GM23338 (cell line): Measurements from ENCODE around the gene DMRT1. TPM values are rescaled to one million over a fixed set of nuclear protein-coding genes. Genes with fewer than 3 reads are reported as not detected.
A peak's percentile ranks its signal among the peaks of the same experiment; 100 is the strongest.

Experiments
- ATAC-seq: fragments of 200-7000 bp; cut with Tn5 transposase; 3 replicates; pipeline ENCODE4 v1.9.1; 2020
- DNase-seq: peaks from one replicate; pipeline ENCODE4 v3.0.0-alpha.2; 2015; ENCODE audit warnings: low spot score
- H2AFZ ChIP-seq: fragments of 200-600 bp; sonication (generic); 2 replicates; pipeline ENCODE4 v1.8.0; 2016; ENCODE audit warnings: antibody characterized with exemption, mild to moderate bottlenecking, moderate library complexity
- H3F3A ChIP-seq: fragments of 200-600 bp; sonication (generic); replicated peaks from 2 replicates; pipeline ENCODE4 v1.8.0; 2017; ENCODE audit warnings: antibody characterized with exemption, mixed run types, low read depth
- H3K27ac ChIP-seq: fragments of 200-600 bp; sonication (generic); 2 replicates; pipeline ENCODE4 v1.6.1; 2016; ENCODE audit warnings: low read depth
- H3K27me3 ChIP-seq: fragments of 200-600 bp; sonication (generic); 2 replicates; pipeline ENCODE4 v1.8.0; 2016; ENCODE audit warnings: mild to moderate bottlenecking, mixed run types, moderate library complexity; ENCODE audit not compliant: insufficient read depth
- H3K36me3 ChIP-seq: fragments of 200-600 bp; sonication (generic); 2 replicates; pipeline ENCODE4 v1.8.0; 2016; ENCODE audit warnings: mild to moderate bottlenecking; ENCODE audit not compliant: insufficient read depth
- H3K4me1 ChIP-seq: fragments of 200-600 bp; sonication (generic); 2 replicates; pipeline ENCODE4 v1.8.0; 2016; ENCODE audit warnings: mild to moderate bottlenecking, moderate library complexity; ENCODE audit not compliant: insufficient read depth
- H3K4me2 ChIP-seq: fragments of 200-600 bp; sonication (generic); 2 replicates; pipeline ENCODE4 v1.7.1; 2017; ENCODE audit warnings: mixed run types
- H3K4me3 ChIP-seq: fragments of 200-600 bp; sonication (generic); 2 replicates; pipeline ENCODE4 v1.6.1; 2016; ENCODE audit warnings: mixed run types
- H3K79me2 ChIP-seq: fragments of 200-600 bp; sonication (generic); replicated peaks from 2 replicates; pipeline ENCODE4 v1.8.0; 2017; ENCODE audit warnings: mild to moderate bottlenecking; ENCODE audit not compliant: insufficient read depth
- H3K9me2 ChIP-seq: fragments of 200-600 bp; sonication (generic); 2 replicates; pipeline ENCODE4 v1.8.0; 2017; ENCODE audit not compliant: insufficient read depth
- H4K20me1 ChIP-seq: fragments of 200-600 bp; sonication (generic); replicated peaks from 2 replicates; pipeline ENCODE4 v1.8.0; 2017; ENCODE audit warnings: mild to moderate bottlenecking; ENCODE audit not compliant: insufficient read depth
- H3K27ac Mint-ChIP-seq: 2 replicates; pipeline ENCODE4 v1.8.0; 2020; ENCODE audit warnings: inconsistent platforms, mild to moderate bottlenecking, moderate library complexity, mixed read lengths
- H3K27me3 Mint-ChIP-seq: 3 replicates; pipeline ENCODE4 v1.8.0; 2022; ENCODE audit warnings: low read depth, mild to moderate bottlenecking, moderate library complexity, mixed read lengths, inconsistent platforms; ENCODE audit not compliant: insufficient read depth, poor library complexity
- H3K36me3 Mint-ChIP-seq: 3 replicates; pipeline ENCODE4 v1.8.0; 2021; ENCODE audit warnings: low read depth, mild to moderate bottlenecking, inconsistent platforms, moderate library complexity, mixed read lengths
- H3K4me1 Mint-ChIP-seq: 3 replicates; pipeline ENCODE4 v1.8.0; 2020; ENCODE audit warnings: mild to moderate bottlenecking, inconsistent platforms, mixed read lengths
- H3K4me3 Mint-ChIP-seq: 3 replicates; pipeline ENCODE4 v1.8.0; 2021; ENCODE audit warnings: moderate library complexity, mild to moderate bottlenecking, inconsistent platforms, mixed read lengths
- H3K9me3 Mint-ChIP-seq: 3 replicates; pipeline ENCODE4 v1.8.0; 2020; ENCODE audit warnings: moderate library complexity, mild to moderate bottlenecking, inconsistent platforms, mixed read lengths
- CREB1 ChIP-seq: fragments of 250-450 bp; sonication (Bioruptor Pico); IDR thresholded peaks from 2 replicates; pipeline ENCODE4 v1.5.0; 2020; ENCODE audit warnings: low read depth, mild to moderate bottlenecking, moderate library complexity
- EZH2 ChIP-seq: fragments of 200-600 bp; sonication (generic); IDR thresholded peaks from one replicate; pipeline ENCODE4 v1.8.0; 2017; ENCODE audit warnings: antibody characterized with exemption, mild to moderate bottlenecking, low read depth; ENCODE audit not compliant: unreplicated experiment
- EZH2phosphoT487 ChIP-seq: fragments of 200-600 bp; sonication (generic); IDR thresholded peaks from one replicate; pipeline ENCODE4 v1.8.1; 2018; ENCODE audit warnings: antibody characterized with exemption; ENCODE audit not compliant: unreplicated experiment
- JUNB ChIP-seq: IDR thresholded peaks from one replicate; pipeline ENCODE4 v1.6.1; 2016; ENCODE audit warnings: antibody characterized with exemption; ENCODE audit not compliant: unreplicated experiment
- NANOG ChIP-seq: IDR thresholded peaks from 2 replicates; pipeline ENCODE4 v1.6.1; 2016; ENCODE audit warnings: antibody characterized with exemption, borderline replicate concordance
- POLR2AphosphoS5 ChIP-seq: IDR thresholded peaks from 2 replicates; pipeline ENCODE4 v1.6.1; 2016; ENCODE audit warnings: antibody characterized with exemption, low read depth
- STAT1 ChIP-seq: IDR thresholded peaks from one replicate; pipeline ENCODE4 v1.6.1; 2016; ENCODE audit warnings: antibody characterized with exemption; ENCODE audit not compliant: unreplicated experiment
- ZNF114 ChIP-seq: fragments of 250-450 bp; sonication (Bioruptor Pico); IDR thresholded peaks from 2 replicates; pipeline ENCODE4 v1.5.0; 2020; ENCODE audit warnings: mild to moderate bottlenecking, moderate library complexity
- ZNF331 ChIP-seq: fragments of 250-450 bp; sonication (Bioruptor Pico); IDR thresholded peaks from 2 replicates; pipeline ENCODE4 v1.5.0; 2020; ENCODE audit warnings: low read depth, mild to moderate bottlenecking, moderate library complexity
- polyA plus RNA-seq: library from polyadenylated mRNA; unstranded; fragments of >200 nt; fragmentation: Nextera tagmentation; extraction: Ambion mirVana; gene quantifications from 2 replicates; pipeline ENCODE4 v1.2.1, GENCODE V29; 2016
- total RNA-seq: library from RNA; depleted of rRNA; stranded (reverse); fragments of >200 nt; shearing (Covaris generic); gene quantifications from 2 replicates; pipeline ENCODE4 v1.2.3, GENCODE V29; 2014
- TF ChIP-seq, protein P1 (sequence below): IDR thresholded peaks from 2 replicates; pipeline ENCODE4 v1.6.1; 2016; ENCODE audit warnings: antibody characterized with exemption
- TF ChIP-seq, protein P2 (sequence below), 2 experiments: fragments of 200-600 bp in 1 of 2; sonication (generic) in 1 of 2; conservative IDR thresholded peaks; 2 replicates each; pipeline versions ENCODE4 v1.5.1 to v1.6.1; 2016 to 2017; ENCODE audit warnings: antibody characterized with exemption in 2 of 2, low read depth in 2 of 2, mild to moderate bottlenecking in 2 of 2, moderate library complexity in 1 of 2
- TF ChIP-seq, protein P3 (sequence below): IDR thresholded peaks from one replicate; pipeline ENCODE4 v1.6.1; 2018; ENCODE audit warnings: antibody characterized with exemption; ENCODE audit not compliant: unreplicated experiment

DMRT1 gene
- total and polyA plus RNA-seq, 2 experiments from 2014 or later, result not detected

DNA sequence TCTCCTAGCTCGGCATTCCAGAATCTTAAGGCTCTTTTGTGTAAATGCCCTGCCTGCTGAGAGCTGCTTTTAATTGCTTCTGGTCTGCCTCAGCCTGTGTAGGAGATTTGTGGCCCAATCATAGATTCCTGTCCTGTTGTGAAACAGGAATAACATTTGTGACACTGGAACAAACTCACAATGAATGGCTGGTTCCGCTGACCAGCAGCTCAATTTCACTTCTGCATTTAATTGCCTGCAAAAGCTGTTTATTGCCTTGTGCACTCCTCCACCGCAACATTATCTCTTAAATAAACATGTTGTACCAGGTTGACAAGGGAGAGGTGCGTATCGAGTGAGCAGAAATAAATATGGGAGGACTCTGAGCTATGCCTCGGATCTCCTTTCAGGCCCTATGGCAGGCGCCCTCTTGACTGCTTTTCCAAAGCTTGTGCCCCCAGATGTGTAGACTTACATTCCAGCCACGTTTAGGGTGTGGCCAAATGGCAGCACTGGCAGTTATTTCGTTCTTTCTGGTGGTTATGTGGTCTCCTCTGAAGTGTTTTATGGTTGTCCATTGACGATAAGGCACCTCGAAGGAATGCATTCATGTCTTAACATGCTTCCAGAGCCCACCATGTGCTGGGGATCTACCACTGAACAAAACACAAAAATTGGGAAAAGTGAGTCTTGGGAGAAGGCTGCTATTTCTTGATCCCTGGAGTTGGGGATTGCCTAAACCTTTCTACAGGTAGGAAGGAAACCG lies 58.1 kb downstream of the DMRT1 start:
- Histone ChIP-seq H3K4me2 (peak overlapping the region; percentile 39; the same call in 1 of the 2 replicates), H3K4me1 (peaks cover 29% of the 10 kb centered on the region), H3K9me2 (no peaks in the 10 kb centered on the region), H2AFZ (peak overlapping the region; percentile 86), H3F3A (0 out of 2 replicates have a peak, but pooled peaks cover 4% of the 10 kb centered on the region), H4K20me1 (no peaks in the 10 kb centered on the region), H3K27ac (no peak overlapping the region), H3K4me3 (no peak overlapping the region), H3K27me3 (no peaks in the 10 kb centered on the region), H3K36me3 (no peaks in the 10 kb centered on the region), H3K79me2 (no peaks in the 10 kb centered on the region)
- no peaks in the 10 kb centered on the region for H3K9me3 Mint-ChIP-seq
- peaks cover 30% of the 10 kb centered on the region for H3K4me1 Mint-ChIP-seq
- peaks cover 5% of the 10 kb centered on the region for H3K27me3 Mint-ChIP-seq
- no peak overlapping the region for H3K27ac Mint-ChIP-seq
- H3K4me3 Mint-ChIP-seq, result no peak overlapping the region
- DNase-seq (peak; percentile 63), ATAC-seq (peak; percentile 80)
- no peaks in the 10 kb centered on the region for H3K36me3 Mint-ChIP-seq
- TF ChIP-seq, protein P1, sequence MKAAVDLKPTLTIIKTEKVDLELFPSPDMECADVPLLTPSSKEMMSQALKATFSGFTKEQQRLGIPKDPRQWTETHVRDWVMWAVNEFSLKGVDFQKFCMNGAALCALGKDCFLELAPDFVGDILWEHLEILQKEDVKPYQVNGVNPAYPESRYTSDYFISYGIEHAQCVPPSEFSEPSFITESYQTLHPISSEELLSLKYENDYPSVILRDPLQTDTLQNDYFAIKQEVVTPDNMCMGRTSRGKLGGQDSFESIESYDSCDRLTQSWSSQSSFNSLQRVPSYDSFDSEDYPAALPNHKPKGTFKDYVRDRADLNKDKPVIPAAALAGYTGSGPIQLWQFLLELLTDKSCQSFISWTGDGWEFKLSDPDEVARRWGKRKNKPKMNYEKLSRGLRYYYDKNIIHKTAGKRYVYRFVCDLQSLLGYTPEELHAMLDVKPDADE, result no peak
- TF ChIP-seq NANOG (peak; percentile 38; the same call in 1 of the 2 replicates), JUNB (no peak), EZH2 (no peak), STAT1 (no peak)
- TF ChIP-seq, protein P2, sequence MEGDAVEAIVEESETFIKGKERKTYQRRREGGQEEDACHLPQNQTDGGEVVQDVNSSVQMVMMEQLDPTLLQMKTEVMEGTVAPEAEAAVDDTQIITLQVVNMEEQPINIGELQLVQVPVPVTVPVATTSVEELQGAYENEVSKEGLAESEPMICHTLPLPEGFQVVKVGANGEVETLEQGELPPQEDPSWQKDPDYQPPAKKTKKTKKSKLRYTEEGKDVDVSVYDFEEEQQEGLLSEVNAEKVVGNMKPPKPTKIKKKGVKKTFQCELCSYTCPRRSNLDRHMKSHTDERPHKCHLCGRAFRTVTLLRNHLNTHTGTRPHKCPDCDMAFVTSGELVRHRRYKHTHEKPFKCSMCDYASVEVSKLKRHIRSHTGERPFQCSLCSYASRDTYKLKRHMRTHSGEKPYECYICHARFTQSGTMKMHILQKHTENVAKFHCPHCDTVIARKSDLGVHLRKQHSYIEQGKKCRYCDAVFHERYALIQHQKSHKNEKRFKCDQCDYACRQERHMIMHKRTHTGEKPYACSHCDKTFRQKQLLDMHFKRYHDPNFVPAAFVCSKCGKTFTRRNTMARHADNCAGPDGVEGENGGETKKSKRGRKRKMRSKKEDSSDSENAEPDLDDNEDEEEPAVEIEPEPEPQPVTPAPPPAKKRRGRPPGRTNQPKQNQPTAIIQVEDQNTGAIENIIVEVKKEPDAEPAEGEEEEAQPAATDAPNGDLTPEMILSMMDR (conservative IDR thresholded peaks at IDR 0.05; ENCODE audit: low read depth in 2 of 2), result no peak

DNA sequence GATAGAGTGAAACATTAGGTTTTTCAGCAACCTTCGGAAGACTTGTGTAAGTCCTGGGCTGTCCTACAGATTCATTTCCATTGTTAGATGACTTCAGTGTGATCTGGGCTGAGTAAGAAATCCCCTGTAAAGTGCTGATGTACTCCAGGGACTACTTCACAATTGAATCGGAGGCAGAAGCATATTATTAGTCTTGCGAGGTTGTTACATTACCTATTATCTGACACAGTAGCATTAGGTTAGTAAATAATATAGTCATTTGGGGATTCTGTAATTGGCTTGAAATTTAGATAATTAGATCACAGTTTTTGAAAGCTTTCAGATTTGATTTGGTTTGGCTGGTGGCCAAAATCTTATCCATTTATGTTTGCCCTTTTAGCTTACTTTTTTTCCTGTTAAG lies 62.4 kb downstream of the DMRT1 start:
- Mint-ChIP-seq H3K9me3 (no peaks in the 10 kb centered on the region), H3K27me3 (peaks cover 4% of the 10 kb centered on the region)
- no peak overlapping the region for H2AFZ ChIP-seq
- TF ChIP-seq, protein P1, result no peak
- no peak for TF ChIP-seq ZNF331 (CRISPR knock-in tag)
- TF ChIP-seq, protein P2 (conservative IDR thresholded peaks at IDR 0.05; ENCODE audit: low read depth in 2 of 2), result no peak
- no peak for TF ChIP-seq NANOG
- TF ChIP-seq STAT1, result no peak
- no peak for TF ChIP-seq JUNB
- no peak for TF ChIP-seq ZNF114 (CRISPR knock-in tag)
- TF ChIP-seq POLR2AphosphoS5, result no peak
- TF ChIP-seq, protein P3, sequence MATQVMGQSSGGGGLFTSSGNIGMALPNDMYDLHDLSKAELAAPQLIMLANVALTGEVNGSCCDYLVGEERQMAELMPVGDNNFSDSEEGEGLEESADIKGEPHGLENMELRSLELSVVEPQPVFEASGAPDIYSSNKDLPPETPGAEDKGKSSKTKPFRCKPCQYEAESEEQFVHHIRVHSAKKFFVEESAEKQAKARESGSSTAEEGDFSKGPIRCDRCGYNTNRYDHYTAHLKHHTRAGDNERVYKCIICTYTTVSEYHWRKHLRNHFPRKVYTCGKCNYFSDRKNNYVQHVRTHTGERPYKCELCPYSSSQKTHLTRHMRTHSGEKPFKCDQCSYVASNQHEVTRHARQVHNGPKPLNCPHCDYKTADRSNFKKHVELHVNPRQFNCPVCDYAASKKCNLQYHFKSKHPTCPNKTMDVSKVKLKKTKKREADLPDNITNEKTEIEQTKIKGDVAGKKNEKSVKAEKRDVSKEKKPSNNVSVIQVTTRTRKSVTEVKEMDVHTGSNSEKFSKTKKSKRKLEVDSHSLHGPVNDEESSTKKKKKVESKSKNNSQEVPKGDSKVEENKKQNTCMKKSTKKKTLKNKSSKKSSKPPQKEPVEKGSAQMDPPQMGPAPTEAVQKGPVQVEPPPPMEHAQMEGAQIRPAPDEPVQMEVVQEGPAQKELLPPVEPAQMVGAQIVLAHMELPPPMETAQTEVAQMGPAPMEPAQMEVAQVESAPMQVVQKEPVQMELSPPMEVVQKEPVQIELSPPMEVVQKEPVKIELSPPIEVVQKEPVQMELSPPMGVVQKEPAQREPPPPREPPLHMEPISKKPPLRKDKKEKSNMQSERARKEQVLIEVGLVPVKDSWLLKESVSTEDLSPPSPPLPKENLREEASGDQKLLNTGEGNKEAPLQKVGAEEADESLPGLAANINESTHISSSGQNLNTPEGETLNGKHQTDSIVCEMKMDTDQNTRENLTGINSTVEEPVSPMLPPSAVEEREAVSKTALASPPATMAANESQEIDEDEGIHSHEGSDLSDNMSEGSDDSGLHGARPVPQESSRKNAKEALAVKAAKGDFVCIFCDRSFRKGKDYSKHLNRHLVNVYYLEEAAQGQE, result no peak
- TF ChIP-seq EZH2phosphoT487, result no peak
- TF ChIP-seq EZH2, result no peak
- no peak for TF ChIP-seq CREB1 (CRISPR knock-in tag)

More for the DNA sequence above, 62.4 kb downstream of the DMRT1 start:
- H3K4me2 ChIP-seq, result peak overlapping the region; percentile 46; the same call in 1 of the 2 replicates
- H3K36me3 ChIP-seq, result no peaks in the 10 kb centered on the region
- H3K9me2 ChIP-seq, result no peaks in the 10 kb centered on the region
- H3K4me3 Mint-ChIP-seq, result no peak overlapping the region
- no peaks in the 10 kb centered on the region for H3K79me2 ChIP-seq
- peaks cover 21% of the 10 kb centered on the region for H3K4me1 ChIP-seq
- ATAC-seq (no peak), DNase-seq (no peak)
- H3K27me3 ChIP-seq, result no peaks in the 10 kb centered on the region
- no peak overlapping the region for H3K27ac ChIP-seq
- no peaks in the 10 kb centered on the region for H3F3A ChIP-seq
- H3K27ac Mint-ChIP-seq, result no peak overlapping the region
- H3K36me3 Mint-ChIP-seq, result no peaks in the 10 kb centered on the region
- H3K4me3 ChIP-seq, result no peak overlapping the region
- no peaks in the 10 kb centered on the region for H4K20me1 ChIP-seq
- H3K4me1 Mint-ChIP-seq, result peaks cover 48% of the 10 kb centered on the region
